ENCODE data around the gene MUC4. TPM values are rescaled to one million over a fixed set of nuclear protein-coding genes. Genes with fewer than 3 reads are reported as not detected.

MUC4 gene
- polyA plus RNA-seq, 1 experiment = not detected

DNA sequence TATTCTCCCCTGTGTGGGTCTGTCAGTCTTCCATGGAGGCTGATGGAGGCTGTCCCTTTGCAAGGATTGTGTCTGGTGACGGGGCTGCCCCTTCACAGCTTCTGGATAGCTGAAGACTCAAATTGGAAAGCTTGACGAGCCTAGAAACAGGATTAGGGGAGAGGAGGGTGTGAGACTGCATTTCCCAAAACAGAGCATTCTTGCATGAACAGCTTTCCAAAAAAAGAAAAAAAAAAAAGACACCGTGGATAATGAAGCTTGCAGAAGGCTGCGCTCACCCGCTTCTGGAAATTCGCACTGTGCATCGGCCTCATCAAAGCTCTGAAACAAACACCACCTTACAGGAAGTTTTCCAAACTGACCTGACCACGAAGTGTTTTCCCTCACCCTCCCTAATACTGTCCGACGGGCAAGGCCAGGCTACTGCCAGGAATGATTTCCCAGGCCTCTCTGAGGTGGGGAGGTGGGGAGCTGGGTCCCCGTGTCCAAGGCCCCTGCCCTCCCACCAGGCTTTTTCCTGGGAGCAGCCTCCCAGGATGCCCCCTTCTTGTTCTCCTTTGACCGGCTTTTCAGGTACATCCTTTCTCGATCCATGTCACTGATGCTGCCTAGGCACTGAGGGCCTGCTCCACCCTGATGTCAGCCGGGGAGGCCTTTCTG, 24.9 kb upstream of the MUC4 start:
- TF ChIP-seq, protein P1, sequence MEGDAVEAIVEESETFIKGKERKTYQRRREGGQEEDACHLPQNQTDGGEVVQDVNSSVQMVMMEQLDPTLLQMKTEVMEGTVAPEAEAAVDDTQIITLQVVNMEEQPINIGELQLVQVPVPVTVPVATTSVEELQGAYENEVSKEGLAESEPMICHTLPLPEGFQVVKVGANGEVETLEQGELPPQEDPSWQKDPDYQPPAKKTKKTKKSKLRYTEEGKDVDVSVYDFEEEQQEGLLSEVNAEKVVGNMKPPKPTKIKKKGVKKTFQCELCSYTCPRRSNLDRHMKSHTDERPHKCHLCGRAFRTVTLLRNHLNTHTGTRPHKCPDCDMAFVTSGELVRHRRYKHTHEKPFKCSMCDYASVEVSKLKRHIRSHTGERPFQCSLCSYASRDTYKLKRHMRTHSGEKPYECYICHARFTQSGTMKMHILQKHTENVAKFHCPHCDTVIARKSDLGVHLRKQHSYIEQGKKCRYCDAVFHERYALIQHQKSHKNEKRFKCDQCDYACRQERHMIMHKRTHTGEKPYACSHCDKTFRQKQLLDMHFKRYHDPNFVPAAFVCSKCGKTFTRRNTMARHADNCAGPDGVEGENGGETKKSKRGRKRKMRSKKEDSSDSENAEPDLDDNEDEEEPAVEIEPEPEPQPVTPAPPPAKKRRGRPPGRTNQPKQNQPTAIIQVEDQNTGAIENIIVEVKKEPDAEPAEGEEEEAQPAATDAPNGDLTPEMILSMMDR (IDR thresholded peaks at IDR 0.05; ENCODE audit: low read depth, low read length) = no peak
- ChIA-PET POLR2A (no interaction called here), CTCF (interaction anchor here (1.9 kb wide), 1 partner anchor 14 kb away, joined by 10 read pairs; no protein-coding TSS in a partner anchor)
- no peak for DNase-seq (ENCODE audit: low read depth, low spot score)
- Histone ChIP-seq H3K4me3 (ENCODE audit: low read depth, low read length) (no peak overlapping the region), H3K9me3 (ENCODE audit: control insufficient read depth, insufficient read depth, low read length) (no peaks in the 10 kb centered on the region; the same call in 1 of the 2 replicates), H3K27me3 (ENCODE audit: control insufficient read depth, insufficient read depth, low read length) (peaks cover 20% of the 10 kb centered on the region), H3K27ac (ENCODE audit: low read depth, low read length) (no peak overlapping the region)

DNA sequence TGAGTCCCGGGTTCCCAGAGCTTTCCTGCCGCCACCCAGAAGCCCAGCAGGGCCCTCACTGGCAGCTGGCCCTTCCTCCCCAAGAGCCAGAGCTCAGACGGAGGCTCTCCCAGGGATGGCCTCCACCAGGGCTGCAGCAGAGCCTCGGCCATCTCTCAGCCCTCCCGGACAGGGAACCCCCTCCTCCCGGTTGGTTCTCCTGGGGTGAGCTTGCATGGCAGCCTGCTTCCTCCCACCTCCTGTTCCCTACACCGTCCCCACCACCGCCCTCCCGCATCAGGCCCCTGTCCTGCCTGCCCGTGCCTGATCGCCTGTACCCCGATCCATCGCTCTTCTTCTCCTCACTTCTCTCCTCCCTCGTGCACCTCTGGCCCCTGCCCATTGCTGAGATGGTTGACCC, 24.1 kb upstream of the MUC4 start:
- no peaks in the 10 kb centered on the region; the same call in 1 of the 2 replicates for H3K9me3 ChIP-seq (ENCODE audit: control insufficient read depth, insufficient read depth, low read length)
- ChIA-PET POLR2A (no interaction called here), CTCF (no interaction called here)
- no peak overlapping the region for H3K27ac ChIP-seq (ENCODE audit: low read depth, low read length)
- TF ChIP-seq, protein P1 (IDR thresholded peaks at IDR 0.05; ENCODE audit: low read depth, low read length) = no peak
- H3K27me3 ChIP-seq (ENCODE audit: control insufficient read depth, insufficient read depth, low read length) = peaks cover 20% of the 10 kb centered on the region
- no peak for DNase-seq (ENCODE audit: low read depth, low spot score)
- no peak overlapping the region for H3K4me3 ChIP-seq (ENCODE audit: low read depth, low read length)

DNA sequence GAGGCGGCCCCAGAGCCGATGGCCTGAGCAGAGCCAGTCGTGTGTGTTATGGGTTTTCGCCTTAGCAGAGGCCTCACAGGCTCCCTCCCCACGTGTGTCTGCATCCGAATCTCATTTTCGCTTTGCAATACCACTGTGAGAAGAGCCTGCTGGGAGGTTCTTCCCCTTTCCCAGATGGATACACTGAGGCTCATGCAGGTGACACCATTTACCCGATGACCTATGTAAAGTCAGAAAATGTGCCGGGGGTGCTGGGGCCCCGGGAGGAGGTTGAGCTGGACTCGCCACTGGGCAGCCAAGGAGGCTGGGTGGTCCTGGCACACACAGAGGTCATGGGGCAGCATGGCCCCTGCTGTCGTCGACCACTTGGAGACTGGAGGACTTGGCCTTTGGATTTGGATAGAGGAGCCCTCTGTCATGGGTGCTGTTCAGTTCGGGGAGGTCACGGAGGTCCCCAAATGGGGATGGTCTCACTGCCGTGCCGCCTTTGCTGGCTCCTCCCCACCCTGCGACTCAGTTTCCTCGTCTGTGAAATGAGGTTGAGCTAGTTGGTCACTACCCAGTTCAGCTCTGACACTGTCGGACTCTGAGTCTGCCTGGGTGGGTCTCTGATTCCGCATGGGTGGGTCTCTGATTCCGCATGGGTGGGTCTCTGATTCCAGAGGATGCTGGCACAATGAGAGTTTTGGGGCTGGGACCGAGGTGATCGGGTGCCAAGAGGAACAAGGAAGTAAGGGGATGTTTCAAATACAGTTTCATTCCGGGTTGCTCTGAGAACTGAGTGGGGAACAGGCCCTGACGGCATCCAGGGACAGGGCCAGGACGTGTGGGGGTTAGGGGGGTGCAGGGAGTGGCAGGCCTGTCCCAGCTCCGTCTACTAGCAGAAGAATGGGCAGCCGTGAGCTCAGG, 23.2 kb upstream of the MUC4 start:
- TF ChIP-seq, protein P1 (IDR thresholded peaks at IDR 0.05; ENCODE audit: low read depth, low read length) = no peak
- Histone ChIP-seq H3K27me3 (ENCODE audit: control insufficient read depth, insufficient read depth, low read length) (peaks cover 20% of the 10 kb centered on the region), H3K4me3 (ENCODE audit: low read depth, low read length) (no peak overlapping the region), H3K9me3 (ENCODE audit: control insufficient read depth, insufficient read depth, low read length) (no peaks in the 10 kb centered on the region; the same call in 1 of the 2 replicates), H3K27ac (ENCODE audit: low read depth, low read length) (no peak overlapping the region)
- no peak for DNase-seq (ENCODE audit: low read depth, low spot score)
- ChIA-PET CTCF (interaction anchor here (1.9 kb wide), 1 partner anchor 15 kb away, joined by 15 read pairs; no protein-coding TSS in a partner anchor), POLR2A (no interaction called here)

DNA sequence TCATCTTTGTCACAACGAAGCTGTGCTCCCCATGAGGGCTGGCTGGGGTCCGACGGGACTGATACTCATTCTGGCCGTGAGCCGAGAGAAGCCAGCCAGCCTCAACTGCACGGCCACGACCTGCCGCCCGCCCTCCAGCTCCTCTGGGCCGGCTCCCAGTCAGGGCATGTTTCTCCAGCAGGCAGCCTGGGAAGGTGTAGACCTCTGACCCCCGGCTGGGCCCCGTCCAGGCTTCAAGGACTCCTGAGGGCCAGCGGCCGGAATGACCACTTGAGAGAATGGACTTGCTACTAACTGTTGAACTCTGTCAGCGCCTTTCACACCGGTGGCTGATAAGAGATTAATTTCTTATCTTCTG, 18.1 kb upstream of the MUC4 start:
- Histone ChIP-seq H3K27ac (ENCODE audit: low read depth, low read length) (no peak overlapping the region), H3K9me3 (ENCODE audit: control insufficient read depth, insufficient read depth, low read length) (no peaks in the 10 kb centered on the region; the same call in 1 of the 2 replicates), H3K27me3 (ENCODE audit: control insufficient read depth, insufficient read depth, low read length) (peaks cover 12% of the 10 kb centered on the region), H3K4me3 (ENCODE audit: low read depth, low read length) (no peak overlapping the region)
- ChIA-PET POLR2A (no interaction called here), CTCF (no interaction called here)
- TF ChIP-seq, protein P1 (IDR thresholded peaks at IDR 0.05; ENCODE audit: low read depth, low read length) = no peak
- no peak for DNase-seq (ENCODE audit: low read depth, low spot score)

DNA sequence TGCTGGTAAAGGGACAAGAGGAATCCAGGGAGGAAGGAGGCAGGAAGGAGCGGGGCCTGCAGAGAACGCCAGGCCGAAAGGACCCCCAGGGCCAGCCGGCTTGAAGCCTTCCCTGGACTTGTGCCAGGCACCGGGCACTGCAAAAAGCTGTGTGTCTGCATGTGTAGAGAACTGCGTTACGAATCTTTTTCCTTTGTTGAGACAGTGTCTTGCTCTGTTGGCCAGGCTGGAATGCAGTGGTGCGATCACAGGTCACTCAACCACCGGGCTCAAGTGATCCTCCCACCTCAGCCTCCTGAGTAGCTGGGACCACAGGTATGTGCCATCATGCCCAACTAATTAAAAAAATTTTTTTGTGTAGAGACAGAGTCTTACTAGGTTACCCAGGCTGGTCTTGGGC, 17.0 kb upstream of the MUC4 start:
- Histone ChIP-seq H3K4me3 (ENCODE audit: low read depth, low read length) (no peak overlapping the region), H3K27ac (ENCODE audit: low read depth, low read length) (no peak overlapping the region), H3K9me3 (ENCODE audit: control insufficient read depth, insufficient read depth, low read length) (no peaks in the 10 kb centered on the region; the same call in 1 of the 2 replicates), H3K27me3 (ENCODE audit: control insufficient read depth, insufficient read depth, low read length) (peaks cover 14% of the 10 kb centered on the region)
- ChIA-PET CTCF (interaction anchor here (0.6 to 1.8 kb wide), 3 partner anchors 21 to 593 kb away, joined by 3 to 14 read pairs (median 5); no protein-coding TSS in a partner anchor), POLR2A (no interaction called here)
- TF ChIP-seq, protein P1 (IDR thresholded peaks at IDR 0.05; ENCODE audit: low read depth, low read length) = no peak
- DNase-seq (ENCODE audit: low read depth, low spot score) = no peak
